Activated CD4-positive, alpha-beta T cell treated with anti-CD3 and anti-CD28 coated beads, Interleukin-10, Interleukin-2, amounts not matched to agents 100 ng/mL and 50 ng/mL, durations not matched to agents 16 hours and 8 hours (primary cell): ENCODE results near the gene TMEM91.
"Not testable (repeated sequence)": the region's sequence is repeated elsewhere in the genome, so short reads cannot be mapped to it uniquely, and the experiment has no call there.

ENCODE experiments used
- DNase-seq: peaks from one replicate; pipeline ENCODE4 v3.0.0-alpha.2; 2020

TMEM91 gene

DNA sequence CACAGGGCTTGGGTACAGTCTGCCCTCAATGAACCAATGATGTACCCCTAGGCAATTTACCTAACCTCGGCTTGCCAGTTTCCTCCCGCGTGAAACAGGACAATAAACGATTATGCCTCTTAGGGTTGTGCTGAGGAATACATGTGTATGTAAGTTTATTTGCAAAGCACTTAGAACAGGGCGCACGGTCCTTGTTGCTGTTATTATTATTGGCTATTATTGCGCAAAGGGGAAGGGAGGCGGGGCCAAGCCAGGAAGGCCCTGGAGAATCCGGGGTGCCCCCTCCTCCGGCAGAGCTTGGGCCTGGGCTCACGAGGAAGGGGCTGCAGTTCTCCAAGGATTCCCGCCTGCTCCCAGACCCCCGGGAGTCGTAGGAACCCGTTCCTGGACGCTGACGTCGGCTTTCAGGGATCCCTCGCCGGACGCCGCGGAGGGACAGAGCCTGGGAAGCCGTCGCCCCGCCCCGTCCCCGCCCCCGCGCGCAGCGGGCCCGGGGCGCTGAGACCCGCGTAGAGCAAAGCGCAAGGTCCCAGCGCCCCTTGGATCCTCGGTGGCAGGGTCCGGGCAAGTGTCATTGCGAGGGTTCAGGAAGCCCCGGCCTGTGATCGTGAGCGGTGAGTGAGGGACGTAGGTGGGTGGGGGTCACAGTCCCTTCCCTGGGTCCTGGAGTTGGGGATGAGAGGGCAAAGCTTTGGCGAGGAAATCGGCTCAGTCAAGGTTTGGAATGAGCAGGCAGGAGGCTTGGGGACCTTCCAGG lies at the start of gene TMEM91:
Gene TMEM91, plus strand, starts transcription at position 293 of the 757 bp plus-strand sequence. CDS start 1,777 bp downstream, outside the sequence.
- no peak for DNase-seq

DNA sequence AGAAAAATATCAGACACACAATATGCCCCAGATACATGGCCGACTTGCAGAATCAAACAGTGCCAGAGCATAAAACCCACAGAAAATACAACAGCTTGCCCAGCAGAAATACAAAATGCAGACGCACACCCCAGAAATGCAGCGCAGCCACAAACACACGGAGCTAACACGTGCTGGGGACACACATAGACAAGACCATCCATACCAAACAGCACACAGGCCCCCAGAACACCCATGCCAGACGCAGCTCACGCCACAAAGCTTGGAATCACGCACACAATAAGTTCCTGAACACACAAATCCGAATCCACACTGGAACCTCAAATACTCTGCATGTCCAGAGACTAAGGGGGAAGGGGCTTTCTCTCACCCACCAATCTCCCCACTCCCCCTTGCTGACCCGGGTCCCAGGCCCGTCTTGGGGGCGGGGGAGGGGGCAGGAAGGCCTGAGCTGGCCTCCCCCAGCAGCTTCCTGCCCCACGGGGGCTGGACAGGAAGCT lies 49.2 kb upstream of the TMEM91 start:
- DNase-seq = no peak

DNA sequence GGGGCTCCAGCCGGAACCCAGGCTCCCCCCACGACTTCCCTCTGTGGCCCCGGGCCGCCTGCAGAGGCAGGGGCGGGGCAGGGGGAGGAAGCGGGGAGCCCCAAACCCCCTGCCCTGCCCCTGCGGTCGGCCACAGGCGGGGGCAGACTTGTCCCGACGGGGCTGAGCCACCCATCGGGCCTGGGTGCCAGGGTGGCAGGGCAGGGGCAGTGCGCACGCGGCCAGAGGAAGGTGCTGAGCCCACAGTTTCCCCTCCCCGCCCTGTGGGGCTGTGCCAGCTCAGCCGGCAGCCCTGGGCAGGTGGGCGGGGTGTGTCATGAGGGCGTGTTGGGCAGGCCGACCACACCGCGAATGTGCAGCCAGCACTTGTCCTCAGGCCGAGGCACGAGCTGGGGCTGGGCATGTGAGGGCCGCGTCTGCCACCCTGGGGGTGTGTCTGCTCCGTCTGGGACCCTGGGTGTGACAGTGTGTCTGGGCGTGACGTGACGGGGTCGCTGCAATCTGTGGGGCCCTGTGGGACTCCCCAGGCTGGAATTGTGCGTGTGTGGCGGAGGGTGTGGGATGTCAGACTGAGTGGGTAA lies 48.7 kb upstream of the TMEM91 start:
- peak; percentile 94 for DNase-seq

DNA sequence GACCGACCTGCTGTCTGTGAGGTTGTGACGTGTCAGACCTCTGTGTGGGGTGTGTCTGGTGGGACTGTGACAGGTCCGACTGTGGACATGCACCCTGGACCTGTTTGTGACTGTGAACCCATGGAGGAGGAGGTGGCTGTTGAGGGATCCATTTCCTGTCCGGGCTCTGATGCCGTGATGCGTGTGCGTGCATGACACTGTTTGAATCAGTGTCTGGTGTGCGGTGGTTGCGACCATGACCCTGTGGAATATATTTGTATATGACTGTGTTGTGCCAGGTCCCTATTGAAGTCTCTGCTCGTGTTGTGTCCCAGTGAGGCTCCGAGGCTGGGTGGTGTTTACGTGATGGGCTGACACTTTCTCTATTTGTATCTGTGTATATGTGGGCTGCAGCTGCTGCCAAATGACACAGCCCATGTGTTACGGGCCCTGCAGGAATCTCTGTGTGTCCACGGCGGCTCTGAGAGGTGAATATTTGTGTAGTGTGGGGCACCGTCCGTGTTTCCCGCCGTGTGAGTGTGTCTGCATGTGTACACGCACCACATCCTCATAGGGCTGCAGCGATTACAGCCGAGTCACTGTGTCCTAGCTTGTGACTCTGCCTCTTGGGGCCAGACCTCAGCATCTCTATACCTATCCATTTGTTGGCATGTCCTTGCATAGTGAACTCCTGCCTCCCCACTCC lies 48.0 kb upstream of the TMEM91 start:
- peak; percentile 60 for DNase-seq

DNA sequence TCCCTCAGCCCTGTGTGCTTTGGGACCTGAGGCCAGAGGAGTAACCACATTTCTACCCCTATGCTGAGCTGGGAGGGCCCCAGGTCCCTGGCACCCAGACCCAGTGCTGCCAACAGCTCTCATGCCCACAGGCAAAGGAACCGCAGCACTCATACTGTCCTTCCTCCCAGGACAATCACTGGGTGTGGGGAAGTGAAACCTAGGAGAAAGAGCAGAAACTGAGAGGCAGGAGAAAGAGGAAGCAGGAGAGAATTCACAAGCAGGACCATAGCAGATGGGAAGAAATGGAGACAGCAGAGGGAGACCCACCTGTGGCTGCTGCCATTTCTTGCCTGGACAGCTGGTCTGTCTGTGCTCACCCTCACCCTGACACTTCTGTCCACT lies 47.5 kb upstream of the TMEM91 start:
- DNase-seq = no peak

DNA sequence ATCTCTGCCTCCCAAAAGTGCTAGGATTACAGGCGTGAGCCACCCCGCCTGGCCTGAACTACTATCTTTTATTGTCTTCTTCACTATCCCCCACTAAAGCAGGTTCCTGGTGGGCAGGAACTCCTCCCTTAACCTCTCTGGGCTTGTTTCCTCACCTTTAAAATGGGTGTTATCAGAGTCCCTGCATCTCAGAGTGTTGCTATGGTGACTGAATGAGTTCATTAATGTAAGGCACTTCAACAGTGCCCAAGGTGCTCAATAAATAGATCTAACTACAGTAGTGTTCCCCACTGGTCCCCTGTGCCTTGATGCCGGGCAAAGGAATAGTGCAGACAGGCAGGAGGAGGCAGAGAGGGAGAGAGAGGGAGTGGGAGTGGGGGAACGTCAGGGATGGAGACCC lies 45.9 kb upstream of the TMEM91 start:
- DNase-seq = no peak

DNA sequence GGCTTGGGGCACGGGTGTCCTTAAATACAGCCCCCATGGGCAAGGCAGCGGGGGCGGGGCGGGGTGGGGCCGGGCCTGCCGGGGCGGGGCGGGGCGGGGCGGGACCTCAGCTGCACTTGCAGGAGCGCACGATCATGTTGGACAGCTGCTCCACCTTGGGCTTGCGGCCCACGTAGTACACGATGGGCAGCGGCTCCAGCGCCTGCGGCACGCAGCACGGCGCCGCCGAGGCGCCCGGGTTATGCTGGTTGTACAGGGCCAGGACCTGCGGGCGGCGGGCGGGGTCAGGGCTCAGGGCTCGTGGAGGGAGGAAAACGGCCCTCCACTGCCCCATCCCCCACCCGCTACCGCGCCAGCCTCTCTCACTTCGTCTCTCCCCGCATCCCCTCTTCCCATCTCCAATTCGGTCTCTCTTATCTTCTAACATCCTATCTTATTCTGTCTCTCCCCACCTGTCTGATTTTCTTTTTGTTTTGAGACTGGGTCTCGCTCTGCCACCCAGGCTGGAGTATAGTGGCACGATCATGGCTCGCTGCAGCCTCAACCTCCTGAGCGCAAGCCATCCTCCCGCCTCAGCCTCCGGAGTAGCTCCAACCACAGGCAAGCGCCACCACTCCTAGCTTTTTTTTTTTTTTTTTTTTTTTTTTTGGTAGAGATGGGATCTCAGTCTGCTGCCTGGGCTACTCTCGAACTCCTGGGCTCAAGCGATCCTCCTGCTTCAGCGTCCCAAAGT lies 45.2 kb upstream of the TMEM91 start:
- DNase-seq = no peak

DNA sequence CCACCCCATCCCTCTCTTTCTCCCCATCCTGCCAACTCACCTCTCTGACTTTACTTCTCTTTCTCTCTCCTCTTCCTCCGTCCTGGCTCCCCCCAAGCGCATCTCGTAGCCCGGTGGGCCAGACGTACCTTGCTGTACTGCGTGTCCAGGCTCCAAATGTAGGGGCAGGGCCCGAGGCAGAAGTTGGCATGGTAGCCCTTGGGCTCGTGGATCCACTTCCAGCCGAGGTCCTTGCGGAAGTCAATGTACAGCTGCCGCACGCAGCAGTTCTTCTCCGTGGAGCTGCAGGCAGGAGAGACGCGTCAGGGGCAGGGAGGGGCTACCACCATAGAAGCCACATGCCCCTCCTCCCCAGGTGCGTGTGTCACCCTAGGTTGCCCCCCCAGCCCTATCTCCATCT lies 44.3 kb upstream of the TMEM91 start:
- DNase-seq = no peak

DNA sequence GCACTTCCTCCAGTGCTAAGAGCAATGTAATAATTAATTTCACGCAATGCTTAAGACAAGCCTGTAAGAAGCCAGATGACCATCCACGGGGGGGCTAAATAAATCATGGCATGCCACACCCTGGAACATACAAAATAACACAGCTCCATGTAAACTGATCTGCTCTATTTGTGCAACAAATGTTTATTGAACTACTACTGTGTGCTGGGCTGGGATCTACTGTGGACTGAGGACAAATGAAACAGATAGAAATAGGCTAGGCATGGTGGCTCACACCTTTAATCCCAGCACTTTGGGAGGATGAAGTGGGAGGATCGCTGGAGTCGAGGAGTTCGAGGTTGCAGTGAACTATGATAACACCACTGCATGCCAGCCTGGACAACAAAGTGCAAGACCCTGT lies 43.9 kb upstream of the TMEM91 start:
- no peak for DNase-seq

DNA sequence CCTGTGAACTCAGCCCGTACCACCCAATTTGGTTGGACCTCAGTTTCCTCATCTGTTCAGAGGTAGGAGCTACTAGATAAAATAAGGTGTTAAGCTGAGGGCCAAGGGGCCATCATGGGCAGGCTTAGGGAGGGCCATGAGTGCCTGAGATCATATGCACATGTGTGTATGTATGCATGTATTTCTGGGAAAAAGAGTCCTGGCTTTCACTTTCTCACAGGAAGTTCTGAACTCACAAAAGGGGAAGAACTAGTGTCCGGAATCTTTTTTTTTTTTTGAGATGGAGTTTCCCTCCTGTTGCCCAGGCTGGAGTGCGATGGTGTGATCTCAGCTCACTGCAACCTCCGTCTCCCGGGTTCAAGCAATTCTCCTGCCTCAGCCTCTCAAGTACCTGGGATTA lies 41.5 kb upstream of the TMEM91 start:
- DNase-seq = no peak

DNA sequence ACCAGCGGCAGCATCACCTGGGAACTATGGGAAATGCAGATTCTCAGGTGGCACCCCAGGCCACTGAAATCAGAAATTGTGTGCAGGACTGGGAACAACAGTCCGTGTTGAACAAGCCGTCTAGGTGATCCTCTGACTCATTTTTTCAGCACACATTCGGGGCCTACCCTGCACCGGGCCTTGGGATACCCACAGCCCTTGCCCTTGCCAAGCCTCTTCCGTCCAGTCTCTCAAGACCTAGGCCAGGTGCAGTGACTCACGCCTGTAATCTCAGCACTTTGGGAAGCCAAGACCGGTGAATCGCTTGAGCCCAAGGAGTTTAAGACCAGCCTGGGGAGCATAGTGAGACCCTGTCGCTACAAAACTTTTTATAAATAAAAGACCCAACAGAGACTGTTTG lies 40.9 kb upstream of the TMEM91 start:
- no peak for DNase-seq

DNA sequence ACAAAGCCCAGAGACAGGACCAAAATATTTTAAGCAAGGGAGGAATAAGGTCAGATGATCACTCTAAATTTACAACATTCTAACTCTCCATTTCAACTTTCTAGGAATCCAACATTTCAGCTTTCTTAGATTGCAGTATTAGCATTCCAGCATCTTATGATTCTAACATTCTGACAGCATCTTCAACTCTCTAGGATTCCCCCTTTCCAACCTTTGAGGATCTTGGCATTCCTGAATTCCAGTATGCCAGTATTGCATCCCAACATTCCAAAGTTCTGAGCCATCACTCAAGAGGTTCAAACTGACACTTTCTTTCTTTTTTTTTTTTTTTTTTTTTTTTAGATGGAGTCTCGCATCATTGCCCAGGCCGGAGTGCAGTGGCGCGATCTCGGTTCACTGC lies 36.4 kb upstream of the TMEM91 start:
- DNase-seq = no peak

DNA sequence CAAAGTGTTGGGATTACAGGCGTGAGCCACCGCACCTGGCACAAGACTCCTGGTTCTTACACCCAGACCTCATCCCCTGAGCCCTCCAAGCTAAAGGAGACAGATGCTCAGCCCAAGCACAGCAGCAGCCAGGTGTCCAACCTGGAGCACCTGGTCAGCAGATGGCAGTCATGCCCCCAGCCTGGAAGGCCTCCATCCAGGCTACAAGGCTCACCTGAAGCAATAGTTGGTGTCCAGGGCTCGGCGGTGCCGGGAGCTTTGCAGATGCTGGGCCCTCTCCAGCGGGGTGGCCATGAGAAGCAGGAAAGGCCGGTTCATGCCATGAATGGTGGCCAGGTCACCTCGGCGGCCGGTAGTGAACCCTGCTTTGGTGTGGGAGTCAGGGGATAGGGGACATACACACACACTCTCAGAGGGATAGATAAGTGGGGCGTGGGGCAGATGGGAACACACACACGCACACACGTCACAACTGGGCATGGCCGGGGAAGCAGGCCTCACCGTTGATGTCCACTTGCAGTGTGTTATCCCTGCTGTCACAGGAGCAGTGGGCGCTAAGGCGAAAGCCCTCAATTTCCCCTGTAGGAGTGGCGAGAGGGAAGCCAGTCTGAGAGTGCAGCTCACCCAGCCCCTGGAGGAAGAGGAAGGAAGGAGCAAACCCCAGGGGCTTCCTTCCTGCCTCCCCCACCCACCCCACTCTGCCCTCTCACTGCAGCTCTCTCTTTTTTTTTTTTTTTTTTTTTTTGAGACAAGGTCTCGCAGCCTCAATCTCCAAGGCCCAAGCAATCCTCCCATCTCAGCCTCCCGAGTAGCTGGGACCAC lies 34.5 kb upstream of the TMEM91 start:
- DNase-seq = no peak

DNA sequence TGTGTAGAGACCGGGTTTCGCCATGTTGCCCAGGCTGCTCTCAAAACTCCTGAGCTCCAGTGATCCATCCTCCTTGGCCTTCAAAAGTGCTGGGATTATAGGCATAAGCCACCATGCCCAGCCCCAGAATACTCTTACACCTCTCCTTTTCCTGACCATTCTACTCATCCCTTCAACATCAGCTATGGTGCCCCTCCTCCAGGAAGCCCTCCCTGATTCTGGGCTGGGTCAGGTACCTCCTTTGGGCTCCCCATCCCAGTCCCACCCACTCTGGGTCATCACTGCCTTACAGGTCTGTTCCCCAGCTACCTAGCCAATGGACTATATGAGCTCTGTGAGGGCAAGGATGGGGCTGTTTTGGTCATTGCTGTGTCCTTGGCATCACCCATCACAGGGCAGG lies 32.2 kb upstream of the TMEM91 start:
- DNase-seq = no peak

DNA sequence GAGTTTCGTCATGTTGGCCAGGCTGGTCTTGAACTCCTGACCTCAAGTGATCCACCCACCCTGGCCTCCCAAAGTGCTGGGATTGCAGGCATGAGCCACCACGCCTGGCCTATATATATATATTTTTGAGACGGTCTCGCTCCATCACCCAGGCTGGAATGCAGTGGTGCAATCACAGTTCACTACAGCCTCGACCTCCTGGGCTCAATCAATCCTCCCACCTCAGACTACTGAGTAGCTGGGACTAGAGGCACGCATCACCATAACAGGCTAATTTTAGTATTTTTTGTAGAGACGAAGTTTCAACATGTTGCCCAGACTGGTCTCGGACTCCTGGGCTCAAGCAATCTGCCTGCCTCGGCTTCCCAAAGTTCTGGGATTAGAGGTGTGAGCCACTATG lies 29.4 kb upstream of the TMEM91 start:
- not testable (repeated sequence) for DNase-seq

DNA sequence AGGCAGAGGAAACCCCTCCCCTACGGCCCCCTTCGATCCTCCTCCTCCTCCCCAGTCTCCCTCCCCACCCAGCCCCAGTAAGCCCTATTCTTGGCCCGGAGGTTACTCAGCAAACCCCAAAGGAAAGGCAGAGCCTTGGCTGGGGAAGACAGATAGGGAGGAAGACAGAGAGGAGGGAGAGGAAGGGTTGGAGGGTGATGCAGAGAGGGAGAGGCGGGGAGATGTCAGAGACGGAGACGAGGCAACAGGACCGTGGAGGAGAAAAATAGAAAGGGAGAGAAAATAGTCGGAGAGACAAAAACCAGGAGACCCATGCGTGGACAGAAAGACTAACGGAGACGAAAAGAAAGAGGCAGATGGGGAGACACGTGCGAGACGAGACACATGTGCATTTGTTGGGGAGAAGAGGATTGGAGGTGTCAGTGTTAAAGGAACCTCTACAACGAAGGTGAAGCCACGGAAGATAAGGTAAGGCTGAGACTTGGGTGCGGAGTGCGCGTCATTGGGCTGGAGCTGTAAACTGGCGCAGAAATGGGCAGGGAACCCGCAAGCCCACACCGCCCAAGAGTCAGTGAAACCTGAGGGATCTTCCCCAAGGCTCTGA lies 25.5 kb upstream of the TMEM91 start:
- DNase-seq = peak; percentile 37

DNA sequence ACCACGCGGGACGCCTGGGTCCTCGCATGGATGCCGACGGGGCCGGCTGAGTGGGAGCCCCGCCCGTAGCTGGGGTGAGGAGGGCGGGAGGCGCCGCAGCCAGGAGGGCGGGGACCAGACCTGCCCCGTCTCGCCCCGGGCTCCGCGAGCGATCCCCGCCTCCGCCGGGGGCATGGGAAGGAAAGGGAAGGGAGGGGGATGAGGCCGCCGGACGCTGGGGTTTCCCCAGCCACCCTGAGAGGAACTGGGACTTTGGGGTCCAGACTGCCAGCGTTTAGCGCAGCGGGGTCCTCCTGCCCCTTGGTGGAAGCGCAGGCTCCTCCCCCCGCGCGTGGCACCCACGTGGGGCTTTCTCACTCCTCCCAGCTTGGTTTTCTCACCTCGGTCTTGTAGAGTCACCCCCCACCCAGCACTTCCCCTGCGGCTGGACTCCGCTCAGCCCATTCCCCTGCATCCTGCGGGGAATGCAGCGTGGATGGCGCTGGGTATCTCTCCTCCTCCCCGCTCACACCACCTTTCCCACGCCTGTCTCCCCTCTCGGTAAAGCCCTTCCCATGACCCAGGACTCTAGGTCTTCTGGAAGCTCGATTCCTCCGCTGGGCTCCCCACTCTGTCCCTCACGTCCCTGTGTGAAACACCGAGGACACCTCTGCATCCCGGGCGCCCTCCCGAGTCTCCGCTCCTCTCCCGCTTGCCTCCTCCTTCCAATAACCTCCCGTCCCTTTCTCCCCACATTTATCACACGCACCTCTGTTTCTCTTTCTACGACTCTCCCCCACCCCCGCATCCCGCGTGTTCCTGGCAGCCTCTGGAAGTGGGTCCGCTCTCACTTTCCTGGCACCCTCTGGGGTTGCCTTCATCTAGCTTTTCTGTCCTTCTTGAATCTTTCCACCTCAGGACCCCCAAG lies 24.7 kb upstream of the TMEM91 start:
- DNase-seq = peak; percentile 86

DNA sequence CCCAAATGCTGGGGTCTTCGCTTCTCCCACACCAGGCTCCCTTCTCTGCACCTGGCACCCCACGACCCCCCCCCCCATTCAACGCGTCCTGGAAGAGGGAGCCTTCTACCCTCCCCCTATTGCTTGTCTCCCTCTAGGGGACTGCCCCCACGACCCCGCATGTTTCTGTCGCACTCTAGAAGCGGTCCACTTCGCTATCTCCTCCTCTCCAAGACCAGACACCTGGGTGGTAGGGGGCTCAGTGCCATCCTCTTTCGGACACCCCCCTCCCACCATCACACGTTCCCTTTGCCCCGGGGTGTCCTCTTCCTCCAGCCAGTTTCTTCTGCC lies 24.1 kb upstream of the TMEM91 start:
- DNase-seq = no peak

DNA sequence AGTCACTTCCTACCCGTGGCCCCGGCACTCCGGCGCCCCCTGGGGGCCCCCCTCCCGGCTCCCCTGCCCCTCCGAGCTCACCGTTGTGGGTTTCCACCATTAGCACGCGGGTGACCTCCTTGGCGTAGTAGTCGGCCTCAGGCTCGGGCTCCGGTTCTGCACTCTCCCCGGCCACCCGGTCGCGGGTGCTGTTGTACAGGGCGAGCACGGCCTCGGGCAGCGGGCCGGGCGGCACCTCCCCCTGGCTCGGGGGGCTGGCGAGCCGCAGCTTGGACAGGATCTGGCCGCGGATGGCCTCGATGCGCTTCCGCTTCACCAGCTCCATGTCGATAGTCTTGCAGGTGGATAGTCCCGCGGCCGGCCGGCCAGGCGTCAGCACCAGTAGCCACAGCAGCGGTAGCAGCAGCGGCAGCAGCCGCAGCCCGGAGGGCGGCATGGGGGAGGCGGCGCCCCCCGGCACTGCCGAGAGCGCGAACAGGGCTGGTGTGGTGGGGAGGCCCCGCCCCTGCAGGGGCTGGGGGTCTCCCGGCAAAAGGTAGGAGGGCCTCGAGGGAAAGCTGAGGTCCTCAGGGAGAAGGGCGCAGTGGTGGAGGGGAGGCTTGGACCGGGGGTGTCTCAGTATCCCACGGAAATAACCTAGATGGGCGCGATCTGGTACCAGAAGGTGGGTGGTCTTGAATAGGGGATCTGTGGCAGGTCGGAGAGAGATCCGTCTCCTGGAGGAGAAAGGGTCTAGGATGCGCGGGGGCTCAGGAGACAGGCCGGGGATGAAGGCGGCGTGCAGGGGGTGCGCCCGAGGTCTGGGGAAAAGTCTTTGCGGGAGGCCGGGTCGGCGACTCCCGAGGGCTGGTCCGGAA lies 23.5 kb upstream of the TMEM91 start:
- peak; percentile 85 for DNase-seq
